ENCODE data around the gene FOXK2. TPM values are rescaled to one million over a fixed set of nuclear protein-coding genes. Genes with fewer than 3 reads are reported as not detected.

Gene FOXK2
- total and polyA plus RNA-seq, 2 experiments from 2014 or later, result 30.2 to 37.7 TPM

GRCh38 chr17:82547981-82548380 lies 28.4 kb downstream of the FOXK2 start:
- H3K4me2 ChIP-seq, result no peak overlapping the region
- H3K9me3 ChIP-seq (ENCODE audit: low read depth), result no peaks in the 10 kb centered on the region
- H3K4me1 ChIP-seq (ENCODE audit: insufficient read depth), result peaks cover 6% of the 10 kb centered on the region
- TF ChIP-seq EZH2 (IDR thresholded peaks at IDR 0.05; ENCODE audit: borderline replicate concordance) (no peak), EZH2phosphoT487 (IDR thresholded peaks at IDR 0.05; ENCODE audit: low read depth, severe bottlenecking, unreplicated experiment) (no peak), CTCF (IDR thresholded peaks at IDR 0.05; ENCODE audit: poor library complexity) (no peak)
- no peaks in the 10 kb centered on the region for H3K27me3 ChIP-seq
- H4K20me1 ChIP-seq (ENCODE audit: insufficient read depth, poor library complexity, severe bottlenecking), result peaks cover 92% of the 10 kb centered on the region
- 99% methylated on average over 4 of the region's 4 CpGs for WGBS (ENCODE audit: low lambda C conversion rate, missing lambda C conversion rate)
- no peak overlapping the region for H3K4me3 ChIP-seq
- no peaks in the 10 kb centered on the region for H3K9me2 ChIP-seq (replicated peaks; ENCODE audit: insufficient read depth)
- DNase-seq (ENCODE audit: low spot score), result no peak
- H3K27ac ChIP-seq, result no peak overlapping the region
- no peaks in the 10 kb centered on the region for H3K36me3 ChIP-seq (replicated peaks; ENCODE audit: insufficient read depth, low read depth)
- peaks cover 100% of the 10 kb centered on the region for H3K79me2 ChIP-seq
- H2AFZ ChIP-seq, result no peak overlapping the region

- H3K79me2 ChIP-seq, result peaks cover 100% of the 10 kb centered on the region
- no peaks in the 10 kb centered on the region for H3K9me3 ChIP-seq (ENCODE audit: low read depth)
- H3K4me3 ChIP-seq, result no peak overlapping the region
- no peak overlapping the region for H3K4me2 ChIP-seq
- TF ChIP-seq CTCF (IDR thresholded peaks at IDR 0.05; ENCODE audit: poor library complexity), result no peak
- TF ChIP-seq EZH2 (IDR thresholded peaks at IDR 0.05; ENCODE audit: borderline replicate concordance), result no peak
- no peak for TF ChIP-seq EZH2phosphoT487 (IDR thresholded peaks at IDR 0.05; ENCODE audit: low read depth, severe bottlenecking, unreplicated experiment)
- WGBS (ENCODE audit: low lambda C conversion rate, missing lambda C conversion rate), result 74% methylated on average over 15 of the region's 15 CpGs
- no peak overlapping the region for H3K27ac ChIP-seq
- DNase-seq (ENCODE audit: low spot score), result no peak
- H3K36me3 ChIP-seq (replicated peaks; ENCODE audit: insufficient read depth, low read depth), result no peaks in the 10 kb centered on the region
- H2AFZ ChIP-seq, result no peak overlapping the region
- no peaks in the 10 kb centered on the region for H3K27me3 ChIP-seq
- no peaks in the 10 kb centered on the region for H3K9me2 ChIP-seq (replicated peaks; ENCODE audit: insufficient read depth)
- peaks cover 94% of the 10 kb centered on the region for H4K20me1 ChIP-seq (ENCODE audit: insufficient read depth, poor library complexity, severe bottlenecking)
- peaks cover 12% of the 10 kb centered on the region for H3K4me1 ChIP-seq (ENCODE audit: insufficient read depth)
Observed at GRCh38 chr17:82548681-82549303, 29.3 kb downstream of the FOXK2 start.

GRCh38 chr17:82551779-82552457 lies 32.4 kb downstream of the FOXK2 start:
- TF ChIP-seq EZH2 (IDR thresholded peaks at IDR 0.05; ENCODE audit: borderline replicate concordance) (no peak), CTCF (IDR thresholded peaks at IDR 0.05; ENCODE audit: poor library complexity) (peak; percentile 54), EZH2phosphoT487 (IDR thresholded peaks at IDR 0.05; ENCODE audit: low read depth, severe bottlenecking, unreplicated experiment) (no peak)
- Histone ChIP-seq H3K4me2 (no peak overlapping the region), H2AFZ (no peak overlapping the region), H3K9me3 (ENCODE audit: low read depth) (no peaks in the 10 kb centered on the region), H3K36me3 (replicated peaks; ENCODE audit: insufficient read depth, low read depth) (no peaks in the 10 kb centered on the region), H3K9me2 (replicated peaks; ENCODE audit: insufficient read depth) (no peaks in the 10 kb centered on the region), H4K20me1 (ENCODE audit: insufficient read depth, poor library complexity, severe bottlenecking) (peaks cover 91% of the 10 kb centered on the region), H3K27ac (no peak overlapping the region), H3K27me3 (no peaks in the 10 kb centered on the region), H3K4me3 (no peak overlapping the region), H3K4me1 (ENCODE audit: insufficient read depth) (peaks cover 16% of the 10 kb centered on the region), H3K79me2 (peaks cover 95% of the 10 kb centered on the region)
- WGBS (ENCODE audit: low lambda C conversion rate, missing lambda C conversion rate), result 78% methylated on average over 13 of the region's 13 CpGs
- peak; percentile 79 for DNase-seq (ENCODE audit: low spot score)
